Keratinocyte (primary cell): ENCODE measurements around the gene ARL6IP5. TPM values are rescaled to one million over a fixed set of nuclear protein-coding genes. Genes with fewer than 3 reads are reported as not detected.

Experiments used
- DNase-seq: peaks from one replicate; pipeline ENCODE4 v3.0.0-alpha.2; 2011; ENCODE audit warnings: low read depth, missing footprints, low spot score
- FAIRE-seq: peaks from 2 replicates; lab custom pipeline; 2011; peaks lifted over from hg19 to GRCh38; lab: Jason Lieb, UNC
- H2AFZ ChIP-seq: 2 replicates; pipeline ENCODE4 v1.6.0; 2012; ENCODE audit warnings: low read length, control low read depth, inconsistent platforms; ENCODE audit not compliant: control insufficient read depth
- H3K27ac ChIP-seq: 2 replicates; pipeline ENCODE4 v1.5.1; 2011; ENCODE audit warnings: low read length; ENCODE audit not compliant: control insufficient read depth, insufficient read depth
- H3K27me3 ChIP-seq: 3 replicates; pipeline ENCODE4 v1.6.0; 2011; ENCODE audit warnings: low read length; ENCODE audit not compliant: control insufficient read depth, insufficient read depth; ENCODE audit errors: extremely low read depth
- H3K36me3 ChIP-seq, 2 experiments: 2 replicates in 1 of 2; 3 replicates in 1 of 2; pipeline ENCODE4 v1.5.1; 2011; ENCODE audit warnings: low read length in 2 of 2, mild to moderate bottlenecking in 1 of 2; ENCODE audit not compliant: control insufficient read depth in 2 of 2, insufficient read depth in 2 of 2; ENCODE audit errors: extremely low read depth in 1 of 2
- H3K4me1 ChIP-seq: 3 replicates; pipeline ENCODE4 v1.5.1; 2011; ENCODE audit warnings: low read length; ENCODE audit not compliant: control insufficient read depth, insufficient read depth; ENCODE audit errors: extremely low read depth
- H3K4me2 ChIP-seq: 3 replicates; pipeline ENCODE4 v1.6.0; 2011; ENCODE audit warnings: low read depth, low read length; ENCODE audit not compliant: control insufficient read depth, insufficient read depth; ENCODE audit errors: extremely low read depth
- H3K4me3 ChIP-seq, 3 experiments: fragments of 200-600 bp in 1 of 3; sonication (generic) in 1 of 3; 2 replicates in 2 of 3; 3 replicates in 1 of 3; pipeline ENCODE4 v1.5.1; 2011 to 2016; ENCODE audit warnings: low read length in 3 of 3, mild to moderate bottlenecking in 3 of 3, control low read depth in 2 of 3, inconsistent platforms in 1 of 3, low read depth in 1 of 3, mixed read lengths in 1 of 3, mixed run types in 1 of 3, moderate library complexity in 1 of 3; ENCODE audit not compliant: control insufficient read depth in 2 of 3, insufficient read depth in 2 of 3; ENCODE audit errors: extremely low read depth in 1 of 3
- H3K79me2 ChIP-seq: 2 replicates; pipeline ENCODE4 v1.6.0; 2012; ENCODE audit warnings: low read length; ENCODE audit not compliant: control insufficient read depth, insufficient read depth
- H3K9ac ChIP-seq: 3 replicates; pipeline ENCODE4 v1.6.0; 2011; ENCODE audit warnings: low read length; ENCODE audit not compliant: control insufficient read depth, insufficient read depth; ENCODE audit errors: extremely low read depth
- H3K9me1 ChIP-seq: 3 replicates; pipeline ENCODE4 v1.6.0; 2011; ENCODE audit warnings: low read length; ENCODE audit not compliant: control insufficient read depth, insufficient read depth; ENCODE audit errors: extremely low read depth
- H3K9me3 ChIP-seq: 2 replicates; pipeline ENCODE4 v1.5.1; 2012; ENCODE audit warnings: low read depth, low read length; ENCODE audit not compliant: control insufficient read depth
- H4K20me1 ChIP-seq: 3 replicates; pipeline ENCODE4 v1.6.0; 2011; ENCODE audit warnings: low read length; ENCODE audit not compliant: control insufficient read depth, insufficient read depth; ENCODE audit errors: extremely low read depth
- CTCF ChIP-seq, 3 experiments: IDR thresholded peaks in 1 of 3; conservative IDR thresholded peaks in 1 of 3; optimal IDR thresholded peaks in 1 of 3; 2 replicates in 2 of 3; 3 replicates in 1 of 3; pipeline versions ENCODE3 to v1.5.1; 2011; ENCODE audit warnings: low read length in 3 of 3, mild to moderate bottlenecking in 3 of 3, moderate library complexity in 2 of 3, control low read depth in 1 of 3, inconsistent platforms in 1 of 3; ENCODE audit not compliant: insufficient read depth in 2 of 3; ENCODE audit errors: extremely low read depth in 1 of 3
- EZH2 ChIP-seq: IDR thresholded peaks from one replicate; pipeline ENCODE4 v1.6.1; 2012; ENCODE audit warnings: inconsistent platforms, mild to moderate bottlenecking, low read length, moderate library complexity
- dilution Hi-C: fragments of 300-500 bp; cut with MboI; formaldehyde crosslinking; loops from one replicate; pipeline ENCODE4 v1.7.0; 2020; ENCODE audit warnings: low sequenced_read_pairs; ENCODE audit not compliant: extremely low pct_ligation_motif_present
- polyA plus RNA-seq, 5 experiments: library from polyadenylated mRNA; depleted of rRNA in 3 of 5; stranded (reverse) in 3 of 5; stranded (forward) in 1 of 5; unstranded in 1 of 5; fragments of >200 nt; gene quantifications; 1 replicate in 1 of 5; 2 replicates in 3 of 5; 3 replicates in 1 of 5; pipeline versions ENCODE4 v1.2.1 to v1.2.3, GENCODE V29; 2011 to 2012; ENCODE audit warnings: missing spikeins in 2 of 5, low read depth in 1 of 5, low replicate concordance in 1 of 5

Gene ARL6IP5
- polyA plus RNA-seq, 1 donor (not counting 4 experiments of a cell fraction or from before 2014, with no cell fraction given): 112 TPM

- dilution Hi-C loops: no loop called here
- Histone ChIP-seq H3K9me1 (no peaks in the 10 kb centered on the region), H3K27me3 (peaks cover 4% of the 10 kb centered on the region), H3K9ac (no peak overlapping the region), H3K9me3 (no peaks in the 10 kb centered on the region), H3K4me3 (no peak overlapping the region), H3K4me2 (no peak overlapping the region), H3K4me1 (peaks cover 8% of the 10 kb centered on the region), H3K79me2 (no peaks in the 10 kb centered on the region), H3K36me3 (no peaks in the 10 kb centered on the region), H2AFZ (no peak overlapping the region), H3K27ac (no peak overlapping the region), H4K20me1 (no peaks in the 10 kb centered on the region)
- FAIRE-seq (peak; percentile 17), DNase-seq (no peak)
- no peak for TF ChIP-seq CTCF (optimal IDR thresholded peaks at IDR 0.05 in 1 of 3, IDR thresholded peaks at IDR 0.05 in 1 of 3, conservative IDR thresholded peaks at IDR 0.05 in 1 of 3; ENCODE audit: extremely low read depth in 1 of 3, insufficient read depth in 2 of 3, low read length in 3 of 3)
- TF ChIP-seq EZH2: no peak
Observed at GRCh38 chr3:69141313-69141712, 56.6 kb downstream of the ARL6IP5 start.

- no peaks in the 10 kb centered on the region for H4K20me1 ChIP-seq
- FAIRE-seq: no peak
- no peaks in the 10 kb centered on the region for H3K9me3 ChIP-seq
- H3K9ac ChIP-seq: no peak overlapping the region
- dilution Hi-C loops: no loop called here
- no peaks in the 10 kb centered on the region for H3K9me1 ChIP-seq
- H3K4me2 ChIP-seq: no peak overlapping the region
- TF ChIP-seq EZH2: no peak
- no peak for TF ChIP-seq CTCF (optimal IDR thresholded peaks at IDR 0.05 in 1 of 3, IDR thresholded peaks at IDR 0.05 in 1 of 3, conservative IDR thresholded peaks at IDR 0.05 in 1 of 3; ENCODE audit: extremely low read depth in 1 of 3, insufficient read depth in 2 of 3, low read length in 3 of 3)
- no peaks in the 10 kb centered on the region for H3K79me2 ChIP-seq
- H3K4me1 ChIP-seq: peaks cover 8% of the 10 kb centered on the region
- H3K27ac ChIP-seq: no peak overlapping the region
- peaks cover 4% of the 10 kb centered on the region for H3K27me3 ChIP-seq
- peak overlapping the region; percentile 10 for H2AFZ ChIP-seq
- no peaks in the 10 kb centered on the region for H3K36me3 ChIP-seq
- H3K4me3 ChIP-seq: no peak overlapping the region
- no peak for DNase-seq
Observed at GRCh38 chr3:69142090-69142489, 57.4 kb downstream of the ARL6IP5 start.
